Measurements from ENCODE around the gene MAPK4.
"Not testable (repeated sequence)": the region's sequence is repeated elsewhere in the genome, so short reads cannot be mapped to it uniquely, and the experiment has no call there.

Gene MAPK4

GRCh38 chr18:50674307-50674980 is 114.6 kb downstream of the MAPK4 start:
- peak in 5 of 10 donors; percentile 50 to 90 (median 83) for DNase-seq
- intact Hi-C loops (cut with DNase I) = no loop called here

GRCh38 chr18:50675043-50675442 is 115.2 kb downstream of the MAPK4 start:
- DNase-seq = no peak

GRCh38 chr18:50678651-50679050 is 118.8 kb downstream of the MAPK4 start:
- DNase-seq = no peak
- intact Hi-C loops (cut with DNase I) = no loop called here

More at GRCh38 chr18:50675043-50675442, 115.2 kb downstream of the MAPK4 start:
- intact Hi-C loops (cut with DNase I) = no loop called here

GRCh38 chr18:50679056-50679455 is 119.2 kb downstream of the MAPK4 start:
- DNase-seq = no peak
- intact Hi-C loops (cut with DNase I) = no loop called here

- DNase-seq = no peak
- intact Hi-C loops (cut with DNase I) = no loop called here
Observed at GRCh38 chr18:50679656-50680055, 119.8 kb downstream of the MAPK4 start.

- no peak for DNase-seq
- intact Hi-C loops (cut with DNase I) = no loop called here
Observed at GRCh38 chr18:50680966-50681365, 121.1 kb downstream of the MAPK4 start.

GRCh38 chr18:50682852-50683251 is 123.0 kb downstream of the MAPK4 start:
- intact Hi-C loops (cut with DNase I) = no loop called here
- no peak for DNase-seq

GRCh38 chr18:50686409-50686808 is 126.5 kb downstream of the MAPK4 start:
- DNase-seq = no peak
- intact Hi-C loops (cut with DNase I) = no loop called here

GRCh38 chr18:50687491-50687890 is 127.6 kb downstream of the MAPK4 start:
- intact Hi-C loops (cut with DNase I) = no loop called here
- no peak for DNase-seq

GRCh38 chr18:50689578-50689977 is 129.7 kb downstream of the MAPK4 start:
- intact Hi-C loops (cut with DNase I) = no loop called here
- DNase-seq = no peak

GRCh38 chr18:50694147-50694546 is 134.3 kb downstream of the MAPK4 start:
- DNase-seq = no peak
- intact Hi-C loops (cut with DNase I) = no loop called here

- no peak for DNase-seq
- intact Hi-C loops (cut with DNase I) = no loop called here
Observed at GRCh38 chr18:50695431-50696176, 135.7 kb downstream of the MAPK4 start.

GRCh38 chr18:50696436-50696835 is 136.5 kb downstream of the MAPK4 start:
- intact Hi-C loops (cut with DNase I) = no loop called here
- DNase-seq = no peak

- intact Hi-C loops (cut with DNase I) = no loop called here
- no peak for DNase-seq
Observed at GRCh38 chr18:50696929-50697328, 137.0 kb downstream of the MAPK4 start.

GRCh38 chr18:50697509-50697908 is 137.6 kb downstream of the MAPK4 start:
- intact Hi-C loops (cut with DNase I) = no loop called here
- DNase-seq = no peak

GRCh38 chr18:50700245-50701165 is 140.6 kb downstream of the MAPK4 start:
- intact Hi-C loops (cut with DNase I) = no loop called here
- DNase-seq = no peak

- DNase-seq = no peak
- intact Hi-C loops (cut with DNase I) = no loop called here
Observed at GRCh38 chr18:50704357-50704940, 144.6 kb downstream of the MAPK4 start.

GRCh38 chr18:50706199-50706598 is 146.3 kb downstream of the MAPK4 start:
- DNase-seq = no peak
- intact Hi-C loops (cut with DNase I) = no loop called here

GRCh38 chr18:50706651-50707050 is 146.8 kb downstream of the MAPK4 start:
- intact Hi-C loops (cut with DNase I) = no loop called here
- DNase-seq = no peak

- intact Hi-C loops (cut with DNase I); DNase-seq: not testable (repeated sequence)
Observed at GRCh38 chr18:50707297-50707696, 147.4 kb downstream of the MAPK4 start.
